K562 (cell line): Measurements from ENCODE around the gene AHSG. TPM values are rescaled to one million over a fixed set of nuclear protein-coding genes. Genes with fewer than 3 reads are reported as not detected.

ENCODE experiments used
- ARNT ChIP-seq, 2 experiments: fragments of 450-650 bp; IDR thresholded peaks; 2 replicates each; pipeline ENCODE4 v1.6.1; 2016; ENCODE audit warnings: mild to moderate bottlenecking in 1 of 2
- CC2D1A ChIP-seq: fragments of 450-650 bp; IDR thresholded peaks from 2 replicates; pipeline ENCODE4 v1.6.1; 2017; ENCODE audit warnings: mild to moderate bottlenecking
- CCNT2 ChIP-seq: IDR thresholded peaks from 2 replicates; pipeline ENCODE4 v1.6.1; 2011; ENCODE audit warnings: borderline replicate concordance, low read depth, mild to moderate bottlenecking, moderate library complexity, mixed read lengths, low read length; ENCODE audit not compliant: insufficient read length; ENCODE audit errors: extremely low read depth
- CHD4 ChIP-seq: fragments of 200-600 bp; sonication (generic); IDR thresholded peaks from 3 replicates; pipeline ENCODE4 v1.6.1; 2012; ENCODE audit warnings: low read depth, mild to moderate bottlenecking, mixed read lengths, low read length, inconsistent platforms; ENCODE audit not compliant: insufficient read depth, insufficient replicate concordance, poor library complexity, severe bottlenecking
- CTCF ChIP-seq, 3 experiments: IDR thresholded peaks in 2 of 3; conservative IDR thresholded peaks in 1 of 3; 2 replicates each; pipeline ENCODE4 v1.5.1; 2011 to 2012; ENCODE audit warnings: low read length in 3 of 3, mild to moderate bottlenecking in 3 of 3, control low read depth in 2 of 3, improper control_type of control experiment in 1 of 3, inconsistent platforms in 1 of 3, low read depth in 1 of 3, mixed read lengths in 1 of 3, moderate library complexity in 1 of 3; ENCODE audit not compliant: insufficient read depth in 2 of 3
- E2F3 ChIP-seq: fragments of 250-450 bp; sonication (Bioruptor Pico); IDR thresholded peaks from 2 replicates; pipeline ENCODE4 v1.4.0; 2020; ENCODE audit warnings: mild to moderate bottlenecking
- HMGN3 ChIP-seq: IDR thresholded peaks from 2 replicates; pipeline ENCODE4 v1.6.1; 2011; ENCODE audit warnings: borderline replicate concordance, low read depth, mild to moderate bottlenecking, mixed read lengths, low read length; ENCODE audit not compliant: insufficient read length; ENCODE audit errors: extremely low read depth
- KLF10 ChIP-seq: fragments of 250-450 bp; sonication (Bioruptor Pico); IDR thresholded peaks from 2 replicates; pipeline ENCODE4 v1.6.1; 2021; ENCODE audit warnings: matching md5 sums
- MTA1 ChIP-seq: fragments of 450-650 bp; IDR thresholded peaks from 2 replicates; pipeline ENCODE4 v1.6.1; 2017; ENCODE audit warnings: borderline replicate concordance
- MYBL2 ChIP-seq, 2 experiments: fragments of 450-650 bp in 1 of 2; sonication (generic) in 1 of 2; formaldehyde crosslinking in 1 of 2; IDR thresholded peaks; 2 replicates each; pipeline versions ENCODE4 v1.6.1 to v1.8.1; 2017 to 2022; ENCODE audit warnings: borderline replicate concordance in 1 of 2, inconsistent platforms in 1 of 2, low read depth in 1 of 2, mild to moderate bottlenecking in 1 of 2, missing genetic modification reagents in 1 of 2, moderate library complexity in 1 of 2
- PML ChIP-seq: IDR thresholded peaks from 2 replicates; pipeline ENCODE4 v1.6.1; 2012; ENCODE audit warnings: low read length, inconsistent platforms
- RBFOX2 ChIP-seq: fragments of 200-400 bp; formaldehyde crosslinking; IDR thresholded peaks from 2 replicates; pipeline ENCODE4 v1.6.1; 2017; ENCODE audit warnings: low read depth, mild to moderate bottlenecking, low read length, moderate library complexity
- RBM39 ChIP-seq: fragments of 200-400 bp; formaldehyde crosslinking; optimal IDR thresholded peaks from 2 replicates; pipeline ENCODE3; 2018; ENCODE audit warnings: low read depth, low read length
- RUNX1 ChIP-seq: sonication (generic); IDR thresholded peaks from 2 replicates; pipeline ENCODE4 v1.6.1; 2016; ENCODE audit warnings: antibody characterized with exemption, low read depth
- SMC3 ChIP-seq: conservative IDR thresholded peaks from 2 replicates; pipeline ENCODE4 v1.6.1; 2011; ENCODE audit warnings: low read depth, low read length, improper control_type of control experiment; ENCODE audit not compliant: insufficient read depth
- SP1 ChIP-seq: sonication (generic); formaldehyde crosslinking; IDR thresholded peaks from 2 replicates; pipeline ENCODE4 v1.8.1; 2022; ENCODE audit warnings: mild to moderate bottlenecking, missing genetic modification reagents
- SRSF3 ChIP-seq: fragments of 200-400 bp; formaldehyde crosslinking; IDR thresholded peaks from 2 replicates; pipeline ENCODE4 v1.6.1; 2016; ENCODE audit warnings: mild to moderate bottlenecking, low read length, moderate library complexity; ENCODE audit not compliant: insufficient read depth
- ZFX ChIP-seq: sonication (generic); formaldehyde crosslinking; IDR thresholded peaks from 2 replicates; pipeline ENCODE4 v1.8.0; 2022; ENCODE audit warnings: mild to moderate bottlenecking, missing genetic modification reagents, moderate library complexity
- ZNF384 ChIP-seq: IDR thresholded peaks from 2 replicates; pipeline ENCODE4 v1.6.1; 2012; ENCODE audit warnings: low read depth, low read length, improper control_type of control experiment
- ZNF639 ChIP-seq, 2 experiments: fragments of 200-800 bp in 1 of 2; sonication (Bioruptor generic) in 1 of 2; sonication (generic) in 1 of 2; formaldehyde crosslinking in 1 of 2; IDR thresholded peaks in 1 of 2; conservative IDR thresholded peaks in 1 of 2; 2 replicates each; pipeline versions ENCODE4 v1.5.0 to v1.6.1; 2016 to 2020; ENCODE audit warnings: missing compliant biosample characterization in 1 of 2, missing genetic modification characterization in 1 of 2, missing genetic modification reagents in 1 of 2
- ZNF699 ChIP-seq: fragments of 250-450 bp; sonication (Bioruptor Pico); IDR thresholded peaks from 2 replicates; pipeline ENCODE4 v1.8.0; 2021; ENCODE audit warnings: mild to moderate bottlenecking, moderate library complexity; ENCODE audit not compliant: insufficient replicate concordance
- polyA plus RNA-seq, 8 experiments: library from polyadenylated mRNA; depleted of rRNA in 4 of 8; stranded (reverse) in 5 of 8; unstranded in 3 of 8; fragments of >200 nt; fragmentation: Nextera tagmentation in 2 of 8; fragmentation: Illumina TruSeq in 1 of 8; extraction: Ambion mirVana in 2 of 8; extraction: Trizol in 1 of 8; gene quantifications; 2 replicates each; pipeline versions ENCODE4 v1.2.1 to v1.2.3, GENCODE V29; 2011 to 2014; ENCODE audit warnings: inconsistent platforms in 1 of 8, missing spikeins in 1 of 8
- total RNA-seq, 7 experiments: library from RNA; depleted of rRNA in 6 of 7; stranded (reverse); fragments of >200 nt in 6 of 7; fragmentation: Illumina TruSeq in 2 of 7; extraction: Trizol in 2 of 7; gene quantifications; 2 replicates each; pipeline versions ENCODE4 v1.2.1 to v1.2.3, GENCODE V29; 2011 to 2021; ENCODE audit warnings: low replicate concordance in 1 of 7
- TF ChIP-seq, protein P1 (sequence below): fragments of 450-650 bp; IDR thresholded peaks from 2 replicates; pipeline ENCODE4 v1.6.1; 2016

The AHSG gene
- total and polyA plus RNA-seq, 9 of the 15 experiments (the other 6 are each of a cell fraction or from before 2014, with no cell fraction given), result 0.69 TPM; not detected in 8

DNA sequence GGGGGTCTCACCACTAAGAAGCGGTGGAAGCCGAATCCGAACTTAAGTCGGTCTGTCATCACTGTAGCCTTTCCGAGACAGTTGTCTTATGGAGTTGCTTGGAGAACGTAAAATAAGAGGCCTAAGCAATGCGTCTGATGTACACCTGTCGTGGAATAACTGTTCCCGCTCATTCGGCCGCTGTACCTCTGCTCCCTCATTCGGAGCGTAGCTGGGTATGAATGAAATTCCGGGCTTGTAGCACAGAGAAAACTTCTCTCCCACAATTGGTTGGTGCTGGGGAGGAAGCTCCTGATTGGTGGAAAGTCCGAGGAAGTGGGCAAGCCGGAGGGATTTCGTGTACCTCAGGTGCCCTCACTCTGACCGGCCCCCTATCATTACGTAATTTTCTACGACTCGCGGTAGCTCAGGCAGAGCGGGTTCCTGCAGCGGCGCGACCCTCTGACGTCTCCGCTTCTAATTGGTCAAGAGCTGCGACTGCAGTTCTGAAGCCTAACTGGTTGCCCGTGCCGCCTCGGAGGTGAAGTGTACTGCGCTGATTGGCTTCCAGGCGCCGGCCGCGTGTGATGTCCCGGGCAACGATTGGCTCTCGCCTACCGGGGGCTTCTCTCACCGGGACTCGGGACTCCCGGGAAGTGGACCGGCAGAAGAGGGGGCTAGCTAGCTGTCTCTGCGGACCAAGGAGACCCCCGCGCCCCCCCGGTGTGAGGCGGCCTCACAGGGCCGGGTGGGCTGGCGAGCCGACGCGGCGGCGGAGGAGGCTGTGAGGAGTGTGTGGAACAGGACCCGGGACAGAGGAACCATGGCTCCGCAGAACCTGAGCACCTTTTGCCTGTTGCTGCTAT lies 42.5 kb upstream of the AHSG start, which contains the start of gene DNAJB11 (continued):
- no peak for TF ChIP-seq CTCF (IDR thresholded peaks at IDR 0.05 in 2 of 3, conservative IDR thresholded peaks at IDR 0.05 in 1 of 3; ENCODE audit: insufficient read depth in 2 of 3, low read depth in 1 of 3, low read length in 3 of 3)
- 0 out of 4 replicates have a peak, but pooled peaks of 1 of the 2 experiments have one; percentile 25 for TF ChIP-seq ARNT (IDR thresholded peaks at IDR 0.05)
- TF ChIP-seq CCNT2, result no peak
- TF ChIP-seq E2F3 (CRISPR knock-in tag), result 0 out of 2 replicates have a peak, but pooled peaks have one; percentile 22
- TF ChIP-seq, protein P1, sequence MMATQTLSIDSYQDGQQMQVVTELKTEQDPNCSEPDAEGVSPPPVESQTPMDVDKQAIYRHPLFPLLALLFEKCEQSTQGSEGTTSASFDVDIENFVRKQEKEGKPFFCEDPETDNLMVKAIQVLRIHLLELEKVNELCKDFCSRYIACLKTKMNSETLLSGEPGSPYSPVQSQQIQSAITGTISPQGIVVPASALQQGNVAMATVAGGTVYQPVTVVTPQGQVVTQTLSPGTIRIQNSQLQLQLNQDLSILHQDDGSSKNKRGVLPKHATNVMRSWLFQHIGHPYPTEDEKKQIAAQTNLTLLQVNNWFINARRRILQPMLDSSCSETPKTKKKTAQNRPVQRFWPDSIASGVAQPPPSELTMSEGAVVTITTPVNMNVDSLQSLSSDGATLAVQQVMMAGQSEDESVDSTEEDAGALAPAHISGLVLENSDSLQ, result peak; percentile 47; the same call in 1 of the 2 replicates
- no peak for TF ChIP-seq ZNF384
- TF ChIP-seq SMC3, result no peak
- TF ChIP-seq MYBL2 (IDR thresholded peaks at IDR 0.05; ENCODE audit: low read depth), result no peak; the same call in 1 of the 2 replicates
- TF ChIP-seq MYBL2 (CRISPR knock-in tag; IDR thresholded peaks at IDR 0.05; ENCODE audit: borderline replicate concordance), result no peak
- TF ChIP-seq SP1 (CRISPR knock-in tag), result peak; percentile 70
- no peak for TF ChIP-seq RUNX1
- TF ChIP-seq RBFOX2, result peak; percentile 94
- TF ChIP-seq MTA1, result peak; percentile 99
- no peak for TF ChIP-seq CHD4
- TF ChIP-seq SRSF3, result no peak
- peak; percentile 85; the same call in 1 of the 2 replicates for TF ChIP-seq CC2D1A
- peak; percentile 47 for TF ChIP-seq RBM39
- peak; percentile 19 for TF ChIP-seq HMGN3
- TF ChIP-seq KLF10 (CRISPR knock-in tag), result no peak
- peak in 1 of 2 experiments; percentile 78; a peak in 2 of 4 replicates for TF ChIP-seq ZNF639 (CRISPR knock-in tag; conservative IDR thresholded peaks at IDR 0.05 in 1 of 2, IDR thresholded peaks at IDR 0.05 in 1 of 2)
- no peak for TF ChIP-seq ZNF699 (CRISPR knock-in tag)
- TF ChIP-seq ZFX (CRISPR knock-in tag), result peak; percentile 71
- peak; percentile 78; the same call in 1 of the 2 replicates for TF ChIP-seq PML
